ENCODE data around the gene KIAA0753.

Gene KIAA0753

DNA sequence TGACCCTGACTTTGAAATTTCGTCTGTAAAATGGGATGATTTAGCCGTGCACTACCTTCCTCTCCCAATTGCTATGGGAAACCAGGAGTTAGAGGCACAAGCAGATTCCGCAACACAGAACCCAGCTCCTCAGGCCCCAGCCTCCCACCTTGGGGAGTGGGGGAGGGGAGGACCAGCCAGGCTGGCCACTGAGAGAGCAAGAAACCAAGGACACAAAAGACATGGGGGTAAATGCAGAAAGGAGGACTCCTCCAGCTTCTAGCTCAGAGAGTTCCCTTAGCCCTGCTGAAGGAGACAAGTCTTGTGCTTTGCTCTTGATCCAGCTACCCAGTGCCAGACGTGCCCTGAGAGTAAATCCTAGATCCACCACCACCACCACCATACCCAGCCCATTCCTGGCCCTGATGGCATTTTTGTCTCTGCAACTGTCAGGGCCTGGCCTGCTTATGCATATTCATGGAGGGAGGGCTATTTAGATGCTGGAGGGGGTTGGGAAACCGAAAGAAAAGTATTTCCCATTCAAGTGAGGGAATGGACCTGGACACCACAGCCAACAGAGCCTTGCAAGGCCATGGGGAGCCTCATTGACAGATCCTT is 110.1 kb downstream of the KIAA0753 start:
- FAIRE-seq, result no peak
- DNase-seq (ENCODE audit: insufficient read length, low spot score), result no peak

- DNase-seq (ENCODE audit: insufficient read length, low spot score) (no peak), FAIRE-seq (no peak)
These were observed 112.0 kb downstream of the KIAA0753 start for GRCh38 chr17:6528557-6528956.

All from GM19239 (cell line).